ENCODE data around the gene NUDCD3.

DNA sequence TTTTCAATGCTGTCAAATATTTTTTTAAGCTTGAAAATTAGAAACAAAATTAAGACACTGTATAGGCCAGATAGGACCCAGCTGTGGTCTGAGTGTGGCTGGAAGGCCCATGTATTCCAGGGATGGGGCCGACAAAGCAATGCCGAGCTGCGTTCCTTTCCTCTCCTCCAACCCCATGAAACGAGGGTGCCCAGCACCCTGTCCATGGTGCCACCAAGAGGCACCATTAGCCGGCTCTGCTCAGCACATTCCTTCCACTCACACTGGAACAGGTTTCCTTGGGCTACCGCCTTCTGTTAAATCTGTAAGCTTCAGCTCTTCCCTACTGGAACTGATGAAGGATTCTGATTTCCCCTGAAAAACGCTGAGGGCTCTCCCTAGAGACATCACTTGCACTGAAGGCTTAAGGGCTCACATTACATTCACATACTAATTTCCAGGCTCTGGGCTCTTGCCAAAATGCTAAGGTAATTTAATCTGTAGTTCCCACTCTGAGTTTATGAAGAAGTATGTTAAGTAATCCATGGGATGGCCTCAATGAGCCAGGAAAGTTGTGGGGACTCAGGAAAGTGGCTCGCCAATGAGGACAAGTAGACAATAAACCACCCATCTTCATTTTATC, 91.4 kb downstream of the NUDCD3 start:
- TF ChIP-seq, protein P1, sequence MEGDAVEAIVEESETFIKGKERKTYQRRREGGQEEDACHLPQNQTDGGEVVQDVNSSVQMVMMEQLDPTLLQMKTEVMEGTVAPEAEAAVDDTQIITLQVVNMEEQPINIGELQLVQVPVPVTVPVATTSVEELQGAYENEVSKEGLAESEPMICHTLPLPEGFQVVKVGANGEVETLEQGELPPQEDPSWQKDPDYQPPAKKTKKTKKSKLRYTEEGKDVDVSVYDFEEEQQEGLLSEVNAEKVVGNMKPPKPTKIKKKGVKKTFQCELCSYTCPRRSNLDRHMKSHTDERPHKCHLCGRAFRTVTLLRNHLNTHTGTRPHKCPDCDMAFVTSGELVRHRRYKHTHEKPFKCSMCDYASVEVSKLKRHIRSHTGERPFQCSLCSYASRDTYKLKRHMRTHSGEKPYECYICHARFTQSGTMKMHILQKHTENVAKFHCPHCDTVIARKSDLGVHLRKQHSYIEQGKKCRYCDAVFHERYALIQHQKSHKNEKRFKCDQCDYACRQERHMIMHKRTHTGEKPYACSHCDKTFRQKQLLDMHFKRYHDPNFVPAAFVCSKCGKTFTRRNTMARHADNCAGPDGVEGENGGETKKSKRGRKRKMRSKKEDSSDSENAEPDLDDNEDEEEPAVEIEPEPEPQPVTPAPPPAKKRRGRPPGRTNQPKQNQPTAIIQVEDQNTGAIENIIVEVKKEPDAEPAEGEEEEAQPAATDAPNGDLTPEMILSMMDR (IDR thresholded peaks at IDR 0.05): no peak
- no peak for TF ChIP-seq POLR2A (IDR thresholded peaks at IDR 0.05)
